ENCODE measurements around the gene BABAM2.

BABAM2 gene

DNA sequence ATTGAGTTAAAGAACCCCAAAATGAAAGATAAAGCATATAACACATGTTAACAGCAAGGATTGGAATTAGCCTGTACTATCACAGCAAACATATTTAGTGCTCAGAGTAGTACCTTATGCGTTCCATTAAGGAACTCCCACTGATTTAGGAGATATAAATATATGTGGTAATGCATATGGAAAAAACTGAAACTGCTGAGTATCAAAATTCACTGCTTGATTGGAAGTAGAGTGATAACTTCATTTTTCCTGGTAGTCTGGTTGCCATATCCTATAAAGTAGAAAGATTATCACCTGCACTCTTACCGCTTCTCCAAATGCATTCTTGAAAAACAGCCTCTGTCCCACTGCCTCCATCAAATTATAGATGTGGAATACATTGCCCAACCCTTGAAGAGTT, 407.0 kb downstream of the BABAM2 start:
- peaks cover 1% of the 10 kb centered on the region for H3K9me3 Mint-ChIP-seq
- ATAC-seq (ENCODE audit: low read depth), result no peak
- no peak overlapping the region for H3K27ac Mint-ChIP-seq
- no peaks in the 10 kb centered on the region for H3K4me1 Mint-ChIP-seq
- H3K4me3 Mint-ChIP-seq, result no peak overlapping the region
- H3K27me3 Mint-ChIP-seq, result no peaks in the 10 kb centered on the region
- DNase-seq (ENCODE audit: low spot score in 2 of 2), result no peak
- peaks cover 25% of the 10 kb centered on the region for H3K36me3 Mint-ChIP-seq

DNA sequence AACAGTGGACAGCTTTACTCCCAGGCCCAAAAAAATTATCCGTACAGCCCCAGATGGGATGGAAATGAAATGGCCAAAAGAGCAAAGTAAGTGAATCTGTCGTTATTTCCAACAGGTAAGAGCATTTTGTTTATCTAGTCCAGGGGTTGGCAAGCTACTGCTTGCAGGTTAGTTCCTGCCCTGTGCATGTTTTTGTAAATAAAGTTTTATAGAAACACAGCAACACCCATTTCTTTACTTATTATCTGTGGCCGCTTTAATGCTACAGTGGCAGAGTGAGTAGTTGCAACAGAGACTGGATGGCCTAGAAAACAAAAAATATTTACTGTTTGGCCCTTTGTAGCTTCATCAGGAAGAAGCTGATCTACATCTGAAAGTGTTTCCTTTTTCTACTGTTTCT, 407.9 kb downstream of the BABAM2 start:
- Mint-ChIP-seq H3K27me3 (no peaks in the 10 kb centered on the region), H3K4me1 (no peaks in the 10 kb centered on the region), H3K36me3 (peaks cover 32% of the 10 kb centered on the region), H3K4me3 (no peak overlapping the region), H3K27ac (no peak overlapping the region), H3K9me3 (peaks cover 1% of the 10 kb centered on the region)
- ATAC-seq (ENCODE audit: low read depth) (no peak), DNase-seq (ENCODE audit: low spot score in 2 of 2) (no peak)

DNA sequence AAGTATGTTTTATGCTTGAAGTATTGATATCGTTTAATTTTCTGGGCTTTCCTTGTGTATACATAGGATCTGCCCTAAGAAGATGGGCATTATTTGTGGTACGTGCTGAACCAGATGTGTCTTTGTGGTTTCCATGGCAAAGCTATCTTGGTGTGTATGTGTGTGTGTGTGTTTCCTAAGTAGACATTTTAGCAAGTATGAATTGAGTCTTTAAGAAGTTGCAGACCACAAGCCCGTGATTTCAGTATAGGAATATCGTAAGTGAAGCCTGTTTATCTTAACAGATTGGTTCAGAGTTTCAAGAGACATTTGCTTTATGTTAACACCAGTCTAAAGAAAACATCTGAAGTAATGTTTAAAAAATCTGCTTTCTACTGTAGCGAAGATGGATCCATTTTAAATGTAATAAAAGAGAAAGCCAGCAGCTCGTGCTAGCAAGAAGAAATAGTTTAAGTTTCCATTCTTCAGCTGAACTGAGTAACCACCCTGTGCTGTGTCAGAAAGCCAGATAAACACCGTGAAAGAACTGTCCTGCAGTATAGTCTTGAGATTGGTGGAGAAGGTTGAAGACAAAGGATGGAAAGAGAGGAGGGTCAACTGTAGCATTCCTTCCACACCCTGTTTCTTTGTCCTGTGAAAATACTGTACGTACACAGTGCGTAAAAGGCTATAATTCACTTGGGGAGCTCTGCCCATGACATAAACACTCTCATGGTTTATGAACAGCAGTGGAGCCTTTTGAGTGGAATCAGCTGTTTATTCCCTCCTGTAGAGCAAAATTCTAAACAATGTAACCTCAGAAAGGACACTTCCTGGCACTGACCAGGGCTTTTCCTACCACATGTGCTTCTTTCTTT, 410.2 kb downstream of the BABAM2 start:
- DNase-seq (ENCODE audit: low spot score in 2 of 2), result no peak
- Mint-ChIP-seq H3K9me3 (peaks cover 3% of the 10 kb centered on the region), H3K4me1 (no peaks in the 10 kb centered on the region), H3K27ac (no peak overlapping the region), H3K4me3 (no peak overlapping the region), H3K36me3 (peaks cover 40% of the 10 kb centered on the region), H3K27me3 (no peaks in the 10 kb centered on the region)
- ATAC-seq (ENCODE audit: low read depth), result no peak

DNA sequence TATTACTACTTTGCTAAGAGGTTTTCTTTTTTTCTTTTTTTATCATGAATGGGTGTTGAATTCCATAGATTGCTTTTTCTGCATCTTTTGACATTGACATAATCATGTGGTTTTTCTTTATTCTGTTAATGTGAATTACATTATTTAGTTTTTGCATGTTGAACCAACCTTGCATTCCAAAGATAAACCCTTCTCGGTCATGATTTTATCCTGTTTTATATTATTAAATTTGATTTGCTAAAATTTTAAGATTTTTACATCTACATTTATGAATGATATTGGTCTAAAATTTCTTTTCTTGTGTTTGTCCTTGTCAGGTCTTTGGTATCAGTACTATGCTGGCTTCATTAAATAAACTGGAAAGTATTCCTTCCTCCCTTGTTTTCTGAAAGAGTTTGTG, 414.7 kb downstream of the BABAM2 start:
- H3K4me3 Mint-ChIP-seq, result no peak overlapping the region
- DNase-seq (ENCODE audit: low spot score in 2 of 2), result no peak
- peaks cover 3% of the 10 kb centered on the region for H3K9me3 Mint-ChIP-seq
- no peaks in the 10 kb centered on the region for H3K27me3 Mint-ChIP-seq
- H3K27ac Mint-ChIP-seq, result no peak overlapping the region
- peaks cover 45% of the 10 kb centered on the region for H3K36me3 Mint-ChIP-seq
- no peaks in the 10 kb centered on the region for H3K4me1 Mint-ChIP-seq
- no peak for ATAC-seq (ENCODE audit: low read depth)

DNA sequence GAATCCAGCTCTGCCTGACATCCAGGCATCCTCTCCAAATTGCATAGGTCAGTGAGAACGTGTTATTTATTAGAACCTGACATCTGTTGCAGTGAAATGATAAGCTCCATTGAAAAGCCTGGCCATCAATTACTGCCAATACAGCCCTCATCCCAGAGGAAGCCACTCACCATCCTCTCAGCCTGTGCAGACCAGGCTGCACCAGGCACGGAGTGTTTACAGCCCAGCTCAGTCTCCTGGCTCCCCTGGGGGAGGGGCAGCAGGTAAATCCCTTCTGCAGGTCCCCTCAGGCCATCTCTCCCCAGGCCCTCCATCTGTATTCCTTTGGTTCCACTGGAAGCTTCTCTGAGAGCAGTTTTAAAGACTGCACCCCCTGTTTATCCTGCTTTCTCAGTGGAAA, 419.6 kb downstream of the BABAM2 start:
- Mint-ChIP-seq H3K27ac (no peak overlapping the region), H3K4me1 (no peaks in the 10 kb centered on the region), H3K36me3 (peaks cover 29% of the 10 kb centered on the region), H3K27me3 (no peaks in the 10 kb centered on the region), H3K4me3 (no peak overlapping the region), H3K9me3 (no peaks in the 10 kb centered on the region)
- DNase-seq (ENCODE audit: low spot score in 2 of 2), result no peak
- ATAC-seq (ENCODE audit: low read depth), result no peak

DNA sequence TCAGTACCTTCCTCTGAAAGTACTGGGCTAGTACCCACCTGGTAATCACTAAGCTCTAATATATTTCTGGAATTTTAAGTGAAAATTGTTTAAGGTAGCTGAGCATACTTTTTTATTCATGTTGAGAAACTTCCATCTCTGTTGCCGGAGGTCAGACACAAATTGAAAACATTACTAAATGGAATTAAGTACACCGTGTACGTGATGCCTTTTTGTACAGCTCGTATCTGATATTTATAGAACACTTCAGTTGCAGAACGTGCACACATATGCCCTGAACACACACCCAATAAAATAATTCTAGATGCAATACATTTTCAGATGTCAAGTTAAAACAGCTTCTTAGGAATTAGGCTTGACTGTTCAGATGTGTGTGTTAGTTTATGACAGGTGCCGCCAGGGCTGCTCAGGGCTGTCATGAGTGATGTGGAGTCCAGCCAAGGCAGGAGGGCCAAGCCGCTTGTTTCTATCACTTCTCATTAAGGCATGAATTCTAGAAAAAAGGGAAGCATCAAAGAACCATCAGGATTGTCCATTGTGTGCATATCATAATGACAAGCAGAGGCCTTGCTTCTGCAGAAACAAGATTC, 421.2 kb downstream of the BABAM2 start:
- Mint-ChIP-seq H3K27ac (no peak overlapping the region), H3K4me1 (no peaks in the 10 kb centered on the region), H3K9me3 (no peaks in the 10 kb centered on the region), H3K36me3 (peaks cover 24% of the 10 kb centered on the region), H3K4me3 (no peak overlapping the region), H3K27me3 (no peaks in the 10 kb centered on the region)
- ATAC-seq (ENCODE audit: low read depth) (no peak), DNase-seq (ENCODE audit: low spot score in 2 of 2) (no peak)

DNA sequence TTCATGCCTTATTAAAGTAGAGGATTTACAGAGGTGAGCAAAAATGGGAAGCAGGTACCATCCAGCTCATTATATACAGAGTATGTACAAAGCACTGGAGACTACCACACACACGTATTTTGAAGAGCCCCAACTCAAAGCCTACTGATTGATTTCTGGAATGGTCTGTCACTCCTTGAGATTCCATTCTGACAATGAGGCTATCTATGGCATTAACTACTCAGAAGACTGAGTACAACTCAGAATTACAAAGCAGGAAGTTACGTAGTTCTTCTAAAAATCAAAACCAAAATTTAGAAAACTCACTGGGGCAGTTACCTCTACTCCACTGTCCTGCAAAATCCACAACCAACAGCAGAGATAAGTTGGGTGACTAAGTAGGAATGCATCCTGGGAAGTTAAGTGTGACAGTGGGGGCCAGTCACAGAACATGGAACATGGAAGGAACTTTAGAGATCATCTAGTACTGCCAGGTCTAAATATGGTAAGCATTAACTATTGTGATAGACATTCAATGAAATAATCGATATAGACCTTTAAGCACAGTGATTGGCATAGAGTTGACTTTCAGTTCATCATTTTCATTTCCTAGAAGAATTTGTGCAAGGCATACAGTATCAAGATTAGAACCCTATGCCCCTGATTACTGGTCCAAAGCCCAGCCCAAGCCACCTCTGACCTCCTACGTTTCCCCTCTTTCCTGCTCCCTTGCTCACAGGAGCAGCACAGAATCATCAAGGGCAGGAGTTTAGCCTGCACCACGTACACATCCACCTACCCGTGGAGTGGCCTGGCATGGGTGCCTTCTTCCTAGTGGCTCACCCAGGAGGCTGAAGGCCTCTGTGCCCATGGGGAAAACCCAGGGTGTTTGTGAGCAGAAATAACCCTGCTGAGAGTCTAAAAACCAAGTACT, 422.0 kb downstream of the BABAM2 start:
- no peak overlapping the region for H3K4me3 Mint-ChIP-seq
- H3K27me3 Mint-ChIP-seq, result no peaks in the 10 kb centered on the region
- no peak overlapping the region for H3K27ac Mint-ChIP-seq
- no peaks in the 10 kb centered on the region for H3K4me1 Mint-ChIP-seq
- DNase-seq (ENCODE audit: low spot score in 2 of 2) (no peak), ATAC-seq (ENCODE audit: low read depth) (no peak)
- no peaks in the 10 kb centered on the region for H3K9me3 Mint-ChIP-seq
- H3K36me3 Mint-ChIP-seq, result peaks cover 26% of the 10 kb centered on the region

DNA sequence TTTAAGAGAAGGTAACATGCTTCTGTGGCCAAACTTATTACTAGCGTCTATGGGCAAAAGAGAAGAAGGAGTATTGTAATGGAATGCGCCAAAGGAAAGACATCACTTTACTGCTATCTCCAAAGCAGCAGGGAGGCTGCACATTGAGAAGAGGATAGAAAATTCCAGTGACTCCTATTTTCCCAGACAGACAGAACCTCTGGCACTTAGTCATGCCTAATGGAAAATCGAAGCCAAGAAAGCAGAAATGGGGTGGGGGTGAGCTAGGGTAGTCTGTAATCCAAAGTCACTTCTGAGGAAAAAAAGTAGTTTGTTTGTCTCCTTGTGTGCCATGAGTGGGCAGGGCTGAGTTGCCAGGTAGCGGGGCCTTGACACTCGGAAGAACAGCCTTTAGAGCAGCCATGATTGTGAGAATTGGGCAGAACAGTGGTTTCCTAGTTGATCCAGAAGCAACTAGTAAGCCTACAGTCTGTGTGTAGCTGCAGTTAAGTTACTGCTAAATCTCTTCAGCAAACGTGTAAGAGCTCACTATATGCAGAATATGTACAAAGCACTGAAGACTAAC, 422.8 kb downstream of the BABAM2 start:
- Mint-ChIP-seq H3K4me3 (no peak overlapping the region), H3K27ac (no peak overlapping the region), H3K9me3 (no peaks in the 10 kb centered on the region), H3K4me1 (no peaks in the 10 kb centered on the region), H3K27me3 (no peaks in the 10 kb centered on the region), H3K36me3 (peaks cover 26% of the 10 kb centered on the region)
- no peak for DNase-seq (ENCODE audit: low spot score in 2 of 2)
- ATAC-seq (ENCODE audit: low read depth), result no peak

DNA sequence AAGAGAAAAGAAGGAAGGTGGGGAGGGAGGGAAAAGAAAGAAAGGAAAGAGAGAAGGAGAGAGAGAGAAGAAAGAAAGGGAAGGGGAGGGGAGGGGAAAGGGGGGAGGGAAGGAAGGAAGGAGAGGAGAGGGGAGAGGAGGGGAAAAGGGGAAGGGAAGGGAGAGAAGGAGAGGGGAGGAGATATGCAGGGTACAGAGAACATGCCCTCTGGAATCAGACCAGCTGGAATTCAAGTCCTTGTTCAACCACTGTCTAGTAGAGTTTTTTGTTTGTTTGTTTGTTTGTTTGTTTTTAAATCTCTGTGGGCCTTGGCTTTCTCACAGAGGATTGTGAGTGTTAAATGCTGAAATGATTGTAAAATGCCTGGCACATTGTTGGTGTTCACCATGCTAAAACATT, 424.4 kb downstream of the BABAM2 start:
- ATAC-seq (ENCODE audit: low read depth), result no peak
- H3K9me3 Mint-ChIP-seq, result no peaks in the 10 kb centered on the region

DNA sequence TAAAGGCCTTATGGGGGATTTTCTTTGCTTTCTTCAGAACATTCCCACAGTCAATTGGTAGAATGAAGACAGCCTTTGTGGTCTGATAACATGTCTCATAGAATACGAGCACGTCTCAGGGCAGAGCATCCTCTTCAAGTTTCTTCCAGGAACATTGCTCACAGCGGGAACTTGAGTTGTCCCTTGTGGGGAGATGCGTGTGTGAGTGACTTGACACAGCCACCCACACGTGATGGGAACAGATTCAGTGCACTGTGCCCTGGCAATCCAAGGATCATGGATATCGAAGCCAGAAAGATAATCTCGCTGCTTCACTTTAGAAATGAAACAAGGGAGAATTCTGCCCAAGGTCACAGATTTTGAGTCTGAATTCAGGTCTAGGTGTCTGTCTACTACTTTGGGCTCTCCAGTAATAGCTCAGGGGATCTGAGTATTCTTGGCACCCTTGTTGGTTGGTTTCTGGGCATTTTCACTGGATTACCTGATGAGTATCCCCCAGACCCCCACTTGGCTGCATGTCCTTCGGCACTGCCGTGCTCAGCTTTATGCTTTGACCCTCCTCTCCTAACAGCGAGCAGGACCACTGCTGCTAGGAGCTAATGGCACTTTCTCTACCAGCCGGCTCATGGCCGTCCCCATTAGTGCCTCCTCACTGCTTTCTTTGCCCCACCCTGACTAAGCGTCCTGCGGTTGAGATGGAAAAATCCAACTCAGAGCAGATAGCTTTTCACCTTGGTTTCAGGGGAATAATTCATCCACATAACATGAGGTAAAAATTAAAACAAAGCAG, 426.2 kb downstream of the BABAM2 start:
- DNase-seq (ENCODE audit: low spot score in 2 of 2), result no peak
- Mint-ChIP-seq H3K27ac (no peak overlapping the region), H3K27me3 (no peaks in the 10 kb centered on the region), H3K4me3 (no peak overlapping the region), H3K9me3 (no peaks in the 10 kb centered on the region), H3K4me1 (no peaks in the 10 kb centered on the region), H3K36me3 (peaks cover 14% of the 10 kb centered on the region)
- no peak for ATAC-seq (ENCODE audit: low read depth)

More for the DNA sequence above, 424.4 kb downstream of the BABAM2 start:
- no peaks in the 10 kb centered on the region for H3K27me3 Mint-ChIP-seq
- no peaks in the 10 kb centered on the region for H3K4me1 Mint-ChIP-seq
- H3K27ac Mint-ChIP-seq, result no peak overlapping the region
- peaks cover 18% of the 10 kb centered on the region for H3K36me3 Mint-ChIP-seq
- no peak for DNase-seq (ENCODE audit: low spot score in 2 of 2)
- H3K4me3 Mint-ChIP-seq, result no peak overlapping the region

DNA sequence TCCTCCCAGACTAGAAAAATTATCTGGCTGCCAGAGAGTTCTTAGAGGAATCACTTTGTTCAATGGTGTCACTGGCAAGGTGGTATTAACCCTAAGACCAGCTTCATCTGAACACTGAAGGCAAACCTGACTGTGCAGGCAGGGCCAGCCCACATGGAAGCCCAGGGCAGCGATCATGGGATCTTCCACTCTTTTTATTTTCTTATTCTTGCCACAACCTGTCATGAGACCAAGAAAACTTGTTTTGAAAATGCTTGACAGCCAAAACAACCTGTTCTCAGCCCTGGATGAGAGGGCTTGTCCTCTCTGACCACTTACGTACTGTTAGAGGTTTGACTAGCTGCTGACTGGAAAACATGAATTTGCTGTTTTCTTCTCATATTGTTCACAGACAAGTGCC, 426.9 kb downstream of the BABAM2 start:
- no peaks in the 10 kb centered on the region for H3K27me3 Mint-ChIP-seq
- peaks cover 16% of the 10 kb centered on the region for H3K36me3 Mint-ChIP-seq
- no peaks in the 10 kb centered on the region for H3K4me1 Mint-ChIP-seq
- H3K4me3 Mint-ChIP-seq, result no peak overlapping the region
- H3K9me3 Mint-ChIP-seq, result no peaks in the 10 kb centered on the region
- DNase-seq (ENCODE audit: low spot score in 2 of 2) (no peak), ATAC-seq (ENCODE audit: low read depth) (no peak)
- H3K27ac Mint-ChIP-seq, result no peak overlapping the region

DNA sequence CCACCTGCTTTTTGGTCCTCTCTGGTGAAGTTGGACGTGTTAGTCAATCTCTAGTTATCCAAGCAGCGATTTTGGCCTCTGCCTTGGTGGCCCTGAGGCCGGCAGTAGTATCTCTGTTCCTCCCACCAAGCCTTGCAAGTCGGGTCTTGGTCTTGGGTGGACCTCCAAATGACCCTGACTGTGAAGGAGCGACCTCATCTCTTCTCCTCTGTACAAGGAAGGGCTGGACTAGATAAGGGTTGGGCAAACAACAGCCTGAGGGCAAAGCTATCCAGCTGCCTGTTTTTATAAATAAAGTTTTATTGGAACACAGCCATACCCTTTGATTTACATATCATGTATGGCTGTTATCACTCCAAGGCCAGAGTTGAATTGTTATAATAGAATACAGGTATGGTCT, 427.5 kb downstream of the BABAM2 start:
- H3K27ac Mint-ChIP-seq, result no peak overlapping the region
- H3K4me3 Mint-ChIP-seq, result no peak overlapping the region
- ATAC-seq (ENCODE audit: low read depth) (no peak), DNase-seq (ENCODE audit: low spot score in 2 of 2) (no peak)
- no peaks in the 10 kb centered on the region for H3K27me3 Mint-ChIP-seq
- H3K4me1 Mint-ChIP-seq, result no peaks in the 10 kb centered on the region
- no peaks in the 10 kb centered on the region for H3K9me3 Mint-ChIP-seq
- H3K36me3 Mint-ChIP-seq, result peaks cover 16% of the 10 kb centered on the region

DNA sequence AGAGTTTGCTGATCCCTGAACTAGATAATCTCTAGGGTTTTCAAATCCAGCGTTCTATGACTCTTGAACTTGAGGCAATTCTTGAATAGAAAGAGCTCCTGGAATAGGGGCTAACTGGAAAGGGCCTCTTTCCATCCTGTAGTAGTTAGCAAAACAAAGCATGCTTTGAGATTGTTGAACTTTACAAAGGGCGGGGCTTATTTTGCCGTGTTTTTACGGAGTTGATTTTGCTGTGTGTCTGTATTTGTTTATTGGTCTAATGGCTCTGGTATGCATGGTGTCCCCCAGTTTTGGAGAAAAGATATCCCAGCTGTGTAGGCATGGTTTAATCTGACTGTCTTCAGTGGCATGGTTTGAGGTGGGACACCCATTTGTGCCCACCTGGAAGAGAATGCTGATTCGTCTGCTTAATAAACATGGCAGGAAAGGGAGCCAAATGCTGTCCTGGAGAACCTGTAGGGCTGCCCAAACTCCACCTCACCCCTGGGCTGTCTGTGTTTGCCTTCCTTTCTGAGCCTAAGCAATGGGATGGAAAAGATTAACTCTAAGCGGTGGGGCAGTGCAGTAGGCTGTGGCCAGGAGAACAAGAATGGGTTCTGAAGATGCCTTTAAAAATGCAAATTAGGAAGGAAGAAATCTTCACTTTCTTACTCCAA, 428.1 kb downstream of the BABAM2 start:
- H3K36me3 Mint-ChIP-seq, result peaks cover 16% of the 10 kb centered on the region
- DNase-seq (ENCODE audit: low spot score in 2 of 2) (no peak), ATAC-seq (ENCODE audit: low read depth) (no peak)
- no peaks in the 10 kb centered on the region for H3K27me3 Mint-ChIP-seq
- H3K9me3 Mint-ChIP-seq, result no peaks in the 10 kb centered on the region
- H3K4me1 Mint-ChIP-seq, result no peaks in the 10 kb centered on the region
- H3K4me3 Mint-ChIP-seq, result no peak overlapping the region
- H3K27ac Mint-ChIP-seq, result no peak overlapping the region

Data from memory B cell (primary cell).